Liver (tissue), 9 donors: ENCODE measurements around the gene CGB5. TPM values are rescaled to one million over a fixed set of nuclear protein-coding genes. Genes with fewer than 3 reads are reported as not detected.

Experiments used
- DNase-seq: peaks from one replicate; pipeline ENCODE4 v3.0.0-alpha.2; 2017; ENCODE audit warnings: low spot score
- H3K27ac ChIP-seq, 2 donors: one replicate each; pipeline ENCODE4 v1.7.0; 2013; ENCODE audit warnings: inconsistent platforms in 2 of 2, low read length in 2 of 2, control low read depth in 1 of 2, low read depth in 1 of 2, mild to moderate bottlenecking in 1 of 2
- H3K27me3 ChIP-seq, 4 donors: one replicate each; pipeline versions ENCODE4 v1.6.1 to v1.7.0; 2013; ENCODE audit warnings: low read length in 3 of 4, inconsistent platforms in 1 of 4, mild to moderate bottlenecking in 1 of 4, moderate library complexity in 1 of 4; ENCODE audit not compliant: control insufficient read depth in 4 of 4, insufficient read depth in 4 of 4
- H3K36me3 ChIP-seq, 4 donors: one replicate each; pipeline versions ENCODE4 v1.6.1 to v1.7.0; 2013; ENCODE audit warnings: low read length in 3 of 4, mild to moderate bottlenecking in 3 of 4, low read depth in 1 of 4, moderate library complexity in 1 of 4; ENCODE audit not compliant: control insufficient read depth in 4 of 4, insufficient read depth in 3 of 4
- H3K4me1 ChIP-seq, 4 donors: one replicate each; pipeline versions ENCODE4 v1.6.1 to v1.7.0; 2013; ENCODE audit warnings: low read length in 3 of 4, mild to moderate bottlenecking in 3 of 4, moderate library complexity in 1 of 4; ENCODE audit not compliant: control insufficient read depth in 4 of 4, insufficient read depth in 4 of 4
- H3K4me3 ChIP-seq, 3 donors: one replicate each; pipeline versions ENCODE4 v1.6.1 to v1.7.0; 2013; ENCODE audit warnings: low read length in 3 of 3, control low read depth in 1 of 3, low read depth in 1 of 3, mild to moderate bottlenecking in 1 of 3
- H3K9ac ChIP-seq, 2 donors: one replicate each; pipeline ENCODE4 v1.7.0; 2013; ENCODE audit warnings: low read length in 2 of 2, mild to moderate bottlenecking in 2 of 2, moderate library complexity in 2 of 2, control low read depth in 1 of 2, low read depth in 1 of 2
- H3K9me3 ChIP-seq, 4 donors: one replicate each; pipeline versions ENCODE4 v1.6.1 to v1.7.0; 2013; ENCODE audit warnings: low read length in 3 of 4; ENCODE audit not compliant: control insufficient read depth in 4 of 4
- FOXA1 ChIP-seq: IDR thresholded peaks from 2 replicates; pipeline ENCODE4 v1.6.1; 2016; ENCODE audit warnings: antibody characterized with exemption
- FOXA2 ChIP-seq: IDR thresholded peaks from 2 replicates; pipeline ENCODE4 v1.6.1; 2016; ENCODE audit warnings: antibody characterized with exemption
- GABPA ChIP-seq, 2 donors: IDR thresholded peaks in 1 of 2; conservative IDR thresholded peaks in 1 of 2; 2 replicates each; pipeline ENCODE4 v1.6.1; 2016; ENCODE audit warnings: antibody characterized with exemption in 2 of 2, mild to moderate bottlenecking in 1 of 2, moderate library complexity in 1 of 2
- HNF4A ChIP-seq, 2 donors: conservative IDR thresholded peaks; 2 replicates each; pipeline ENCODE4 v1.6.1; 2016; ENCODE audit warnings: antibody characterized with exemption in 2 of 2, mild to moderate bottlenecking in 2 of 2
- HNF4G ChIP-seq: IDR thresholded peaks from 2 replicates; pipeline ENCODE4 v1.6.1; 2016; ENCODE audit warnings: antibody characterized with exemption
- JUND ChIP-seq, 2 donors: IDR thresholded peaks; 2 replicates each; pipeline ENCODE4 v1.6.1; 2016; ENCODE audit warnings: antibody characterized with exemption in 2 of 2
- NR2F2 ChIP-seq: IDR thresholded peaks from 2 replicates; pipeline ENCODE4 v1.6.1; 2016; ENCODE audit warnings: antibody characterized with exemption
- RAD21 ChIP-seq, 2 donors: IDR thresholded peaks; 2 replicates each; pipeline ENCODE4 v1.6.1; 2016; ENCODE audit warnings: antibody characterized with exemption in 2 of 2, mild to moderate bottlenecking in 2 of 2
- RXRA ChIP-seq, 2 donors: IDR thresholded peaks; 2 replicates each; pipeline ENCODE4 v1.6.1; 2017 to 2018; ENCODE audit warnings: antibody characterized with exemption in 2 of 2, mild to moderate bottlenecking in 1 of 2
- SP1 ChIP-seq: IDR thresholded peaks from 2 replicates; pipeline ENCODE4 v1.6.1; 2018; ENCODE audit warnings: antibody characterized with exemption, mild to moderate bottlenecking
- YY1 ChIP-seq: IDR thresholded peaks from 2 replicates; pipeline ENCODE4 v1.6.1; 2016; ENCODE audit warnings: antibody characterized with exemption, mild to moderate bottlenecking
- WGBS: extraction: QIAGEN DNeasy Blood & Tissue Kit; methylation state at CpG from one replicate; pipeline ENCODE4 v1.1.7; 2013; 5-methylcytosine and 5-hydroxymethylcytosine counted together
- polyA plus RNA-seq, 2 donors: library from polyadenylated mRNA; stranded (reverse) in 1 of 2; unstranded in 1 of 2; fragments of 200-250 nt in 1 of 2; fragments of >200 nt in 1 of 2; fragmentation: Nextera tagmentation in 1 of 2; extraction: Ambion mirVana in 1 of 2; gene quantifications; one replicate each; pipeline versions ENCODE4 v1.2.1 to v1.2.3, GENCODE V29; 2013 to 2015
- total RNA-seq, 2 donors: library from RNA; depleted of rRNA; stranded (reverse); fragments of >200 nt; gene quantifications; one replicate each; pipeline ENCODE4 v1.2.3, GENCODE V29; 2014
- TF ChIP-seq, protein P1 (sequence below): fragments of 150-350 bp; IDR thresholded peaks from 2 replicates; pipeline ENCODE4 v1.5.1; 2017; ENCODE audit warnings: improper control_type of control experiment, low read depth, low read length; ENCODE audit not compliant: missing input control
- TF ChIP-seq, protein P2 (sequence below): IDR thresholded peaks from 2 replicates; pipeline ENCODE4 v1.6.1; 2016; ENCODE audit warnings: antibody characterized with exemption
- TF ChIP-seq, protein P3 (sequence below): IDR thresholded peaks from 2 replicates; pipeline ENCODE4 v1.6.1; 2016; ENCODE audit warnings: antibody characterized with exemption, mild to moderate bottlenecking
- donor health status: healthy.
- donor health status: healthy.
- donor health status: healthy.
- donor health status: healthy.
- donor health status: healthy.

The CGB5 gene
- total and polyA plus RNA-seq, 4 donors = not detected

DNA sequence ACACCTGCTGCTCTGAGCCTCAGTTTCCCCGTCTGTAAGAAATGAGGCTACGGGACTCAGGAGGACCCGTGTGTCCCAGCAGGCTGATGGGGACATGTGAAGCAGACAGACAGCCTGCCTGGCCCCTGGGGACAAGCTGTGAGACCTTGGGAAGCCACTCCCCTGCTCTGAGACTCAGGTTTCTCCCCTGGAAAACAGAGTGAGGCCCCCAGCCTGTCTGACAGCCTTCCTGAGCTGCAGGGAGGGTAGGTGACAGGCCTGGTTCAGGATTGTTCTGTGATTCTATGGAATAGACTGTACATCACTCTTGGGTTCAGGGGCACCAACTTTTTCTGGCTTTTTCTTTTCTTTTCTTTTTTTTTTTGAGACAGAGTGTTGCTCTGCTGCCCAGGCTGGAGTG, 23.9 kb downstream of the CGB5 start:
- TF ChIP-seq, protein P1, sequence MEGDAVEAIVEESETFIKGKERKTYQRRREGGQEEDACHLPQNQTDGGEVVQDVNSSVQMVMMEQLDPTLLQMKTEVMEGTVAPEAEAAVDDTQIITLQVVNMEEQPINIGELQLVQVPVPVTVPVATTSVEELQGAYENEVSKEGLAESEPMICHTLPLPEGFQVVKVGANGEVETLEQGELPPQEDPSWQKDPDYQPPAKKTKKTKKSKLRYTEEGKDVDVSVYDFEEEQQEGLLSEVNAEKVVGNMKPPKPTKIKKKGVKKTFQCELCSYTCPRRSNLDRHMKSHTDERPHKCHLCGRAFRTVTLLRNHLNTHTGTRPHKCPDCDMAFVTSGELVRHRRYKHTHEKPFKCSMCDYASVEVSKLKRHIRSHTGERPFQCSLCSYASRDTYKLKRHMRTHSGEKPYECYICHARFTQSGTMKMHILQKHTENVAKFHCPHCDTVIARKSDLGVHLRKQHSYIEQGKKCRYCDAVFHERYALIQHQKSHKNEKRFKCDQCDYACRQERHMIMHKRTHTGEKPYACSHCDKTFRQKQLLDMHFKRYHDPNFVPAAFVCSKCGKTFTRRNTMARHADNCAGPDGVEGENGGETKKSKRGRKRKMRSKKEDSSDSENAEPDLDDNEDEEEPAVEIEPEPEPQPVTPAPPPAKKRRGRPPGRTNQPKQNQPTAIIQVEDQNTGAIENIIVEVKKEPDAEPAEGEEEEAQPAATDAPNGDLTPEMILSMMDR = no peak
- TF ChIP-seq RAD21 (IDR thresholded peaks at IDR 0.05) (no peak), GABPA (IDR thresholded peaks at IDR 0.05 in 1 of 2, conservative IDR thresholded peaks at IDR 0.05 in 1 of 2) (no peak), HNF4A (conservative IDR thresholded peaks at IDR 0.05) (no peak), YY1 (no peak)
- WGBS = 50% methylated on average over 3 of the region's 3 CpGs
- no peak for DNase-seq
- Histone ChIP-seq H3K9me3 (no peaks in the 10 kb centered on the region), H3K4me1 (no peaks in the 10 kb centered on the region), H3K27me3 (peaks cover 0 to 5% (median 1%) of the 10 kb centered on the region in 4 donors), H3K36me3 (no peaks in the 10 kb centered on the region), H3K27ac (no peak overlapping the region), H3K9ac (no peak overlapping the region), H3K4me3 (no peak overlapping the region)

DNA sequence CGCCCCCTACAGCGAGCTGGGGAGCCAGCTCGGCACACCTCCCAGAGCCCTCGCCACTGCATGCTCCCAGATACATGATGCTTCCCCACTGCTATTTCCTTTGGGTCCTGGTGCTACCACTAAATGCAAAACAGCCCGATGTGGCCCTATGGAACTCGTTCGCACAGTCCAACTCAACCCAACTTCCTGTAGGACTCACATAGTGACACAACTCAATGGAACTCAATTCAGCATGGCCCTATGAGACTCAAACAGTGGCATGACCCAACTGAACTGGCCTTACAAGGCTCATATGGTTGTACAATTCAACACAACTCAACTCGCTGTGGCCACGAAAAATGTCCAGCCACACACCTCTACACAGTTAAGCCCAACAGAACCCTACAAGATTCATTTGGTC, 25.4 kb downstream of the CGB5 start:
- Histone ChIP-seq H3K9ac (no peak overlapping the region), H3K4me3 (no peak overlapping the region), H3K27me3 (peaks cover 3 to 8% (median 3%) of the 10 kb centered on the region in 4 donors), H3K9me3 (no peaks in the 10 kb centered on the region), H3K27ac (no peak overlapping the region), H3K36me3 (no peaks in the 10 kb centered on the region), H3K4me1 (no peaks in the 10 kb centered on the region)
- TF ChIP-seq FOXA2 = no peak
- no peak for TF ChIP-seq HNF4G
- TF ChIP-seq HNF4A (conservative IDR thresholded peaks at IDR 0.05) = no peak
- no peak for TF ChIP-seq YY1
- no peak for TF ChIP-seq JUND (IDR thresholded peaks at IDR 0.05)
- TF ChIP-seq, protein P2, sequence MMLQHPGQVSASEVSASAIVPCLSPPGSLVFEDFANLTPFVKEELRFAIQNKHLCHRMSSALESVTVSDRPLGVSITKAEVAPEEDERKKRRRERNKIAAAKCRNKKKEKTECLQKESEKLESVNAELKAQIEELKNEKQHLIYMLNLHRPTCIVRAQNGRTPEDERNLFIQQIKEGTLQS = no peak
- no peak for TF ChIP-seq NR2F2
- TF ChIP-seq, protein P1 = no peak
- TF ChIP-seq RXRA (IDR thresholded peaks at IDR 0.05) = no peak
- no peak for TF ChIP-seq GABPA (IDR thresholded peaks at IDR 0.05 in 1 of 2, conservative IDR thresholded peaks at IDR 0.05 in 1 of 2)
- TF ChIP-seq RAD21 (IDR thresholded peaks at IDR 0.05) = no peak
- TF ChIP-seq FOXA1 = no peak
- TF ChIP-seq, protein P3, sequence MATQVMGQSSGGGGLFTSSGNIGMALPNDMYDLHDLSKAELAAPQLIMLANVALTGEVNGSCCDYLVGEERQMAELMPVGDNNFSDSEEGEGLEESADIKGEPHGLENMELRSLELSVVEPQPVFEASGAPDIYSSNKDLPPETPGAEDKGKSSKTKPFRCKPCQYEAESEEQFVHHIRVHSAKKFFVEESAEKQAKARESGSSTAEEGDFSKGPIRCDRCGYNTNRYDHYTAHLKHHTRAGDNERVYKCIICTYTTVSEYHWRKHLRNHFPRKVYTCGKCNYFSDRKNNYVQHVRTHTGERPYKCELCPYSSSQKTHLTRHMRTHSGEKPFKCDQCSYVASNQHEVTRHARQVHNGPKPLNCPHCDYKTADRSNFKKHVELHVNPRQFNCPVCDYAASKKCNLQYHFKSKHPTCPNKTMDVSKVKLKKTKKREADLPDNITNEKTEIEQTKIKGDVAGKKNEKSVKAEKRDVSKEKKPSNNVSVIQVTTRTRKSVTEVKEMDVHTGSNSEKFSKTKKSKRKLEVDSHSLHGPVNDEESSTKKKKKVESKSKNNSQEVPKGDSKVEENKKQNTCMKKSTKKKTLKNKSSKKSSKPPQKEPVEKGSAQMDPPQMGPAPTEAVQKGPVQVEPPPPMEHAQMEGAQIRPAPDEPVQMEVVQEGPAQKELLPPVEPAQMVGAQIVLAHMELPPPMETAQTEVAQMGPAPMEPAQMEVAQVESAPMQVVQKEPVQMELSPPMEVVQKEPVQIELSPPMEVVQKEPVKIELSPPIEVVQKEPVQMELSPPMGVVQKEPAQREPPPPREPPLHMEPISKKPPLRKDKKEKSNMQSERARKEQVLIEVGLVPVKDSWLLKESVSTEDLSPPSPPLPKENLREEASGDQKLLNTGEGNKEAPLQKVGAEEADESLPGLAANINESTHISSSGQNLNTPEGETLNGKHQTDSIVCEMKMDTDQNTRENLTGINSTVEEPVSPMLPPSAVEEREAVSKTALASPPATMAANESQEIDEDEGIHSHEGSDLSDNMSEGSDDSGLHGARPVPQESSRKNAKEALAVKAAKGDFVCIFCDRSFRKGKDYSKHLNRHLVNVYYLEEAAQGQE = no peak
- no peak for TF ChIP-seq SP1
- 93% methylated on average over 9 of the region's 9 CpGs for WGBS
- DNase-seq = no peak
